Measurements from ENCODE around the gene VWA2.
"Not testable (repeated sequence)": the region's sequence is repeated elsewhere in the genome, so short reads cannot be mapped to it uniquely, and the experiment has no call there.

VWA2 gene

GRCh38 chr10:114320249-114321116, 81.4 kb downstream of the VWA2 start:
- no peak for DNase-seq

- no peak for DNase-seq
Measured at GRCh38 chr10:114322344-114322743, 83.3 kb downstream of the VWA2 start.

GRCh38 chr10:114323023-114323422, 84.0 kb downstream of the VWA2 start:
- DNase-seq = no peak

- DNase-seq = no peak
Measured at GRCh38 chr10:114326795-114327194, 87.7 kb downstream of the VWA2 start.

- no peak for DNase-seq
Measured at GRCh38 chr10:114327537-114328440, 88.7 kb downstream of the VWA2 start.

- DNase-seq = no peak
Measured at GRCh38 chr10:114328441-114328812, 89.4 kb downstream of the VWA2 start.

- DNase-seq = no peak
Measured at GRCh38 chr10:114328874-114329273, 89.8 kb downstream of the VWA2 start.

GRCh38 chr10:114329634-114330365, 90.7 kb downstream of the VWA2 start:
- no peak for DNase-seq

- no peak for DNase-seq
Measured at GRCh38 chr10:114332301-114333192, 93.5 kb downstream of the VWA2 start.

GRCh38 chr10:114333441-114333840, 94.4 kb downstream of the VWA2 start:
- DNase-seq = not testable (repeated sequence)

GRCh38 chr10:114334301-114334700, 95.2 kb downstream of the VWA2 start:
- DNase-seq = peak; percentile 29

- no peak for DNase-seq
Measured at GRCh38 chr10:114335614-114336013, 96.6 kb downstream of the VWA2 start.

GRCh38 chr10:114336823-114337509, 97.9 kb downstream of the VWA2 start:
- no peak for DNase-seq

- no peak for DNase-seq
Measured at GRCh38 chr10:114337510-114338462, 98.7 kb downstream of the VWA2 start.

- DNase-seq = no peak
Measured at GRCh38 chr10:114340816-114341215, 101.8 kb downstream of the VWA2 start.
